Activated CD8-positive, alpha-beta memory T cell treated with anti-CD3 and anti-CD28 coated beads for 4 hours (primary cell): ENCODE measurements around the gene COBLL1.

Source experiments
- DNase-seq, 2 donors: peaks; one replicate each; pipeline ENCODE4 v3.0.0-alpha.2; 2020; ENCODE audit warnings: low read depth in 2 of 2

COBLL1 gene

DNA sequence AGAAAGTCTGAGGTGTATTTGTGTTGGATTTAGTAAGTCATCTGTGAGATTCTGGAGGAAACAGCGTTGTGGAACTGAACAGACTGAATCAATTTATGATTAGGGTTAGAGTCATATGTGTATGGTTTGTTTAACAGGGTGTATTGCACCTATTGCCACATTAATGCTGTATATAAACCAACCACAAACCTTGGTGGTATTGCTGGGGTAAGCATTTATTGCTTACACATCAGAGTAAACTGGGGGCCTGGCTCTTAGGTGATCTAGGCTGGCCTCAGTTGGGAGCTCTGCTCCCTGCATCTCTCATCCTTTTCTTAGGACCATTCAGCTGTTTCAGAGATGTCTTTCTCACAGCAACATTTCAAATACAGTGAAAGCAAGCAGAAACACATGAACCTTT lies 160.6 kb downstream of the COBLL1 start:
- no peak for DNase-seq

DNA sequence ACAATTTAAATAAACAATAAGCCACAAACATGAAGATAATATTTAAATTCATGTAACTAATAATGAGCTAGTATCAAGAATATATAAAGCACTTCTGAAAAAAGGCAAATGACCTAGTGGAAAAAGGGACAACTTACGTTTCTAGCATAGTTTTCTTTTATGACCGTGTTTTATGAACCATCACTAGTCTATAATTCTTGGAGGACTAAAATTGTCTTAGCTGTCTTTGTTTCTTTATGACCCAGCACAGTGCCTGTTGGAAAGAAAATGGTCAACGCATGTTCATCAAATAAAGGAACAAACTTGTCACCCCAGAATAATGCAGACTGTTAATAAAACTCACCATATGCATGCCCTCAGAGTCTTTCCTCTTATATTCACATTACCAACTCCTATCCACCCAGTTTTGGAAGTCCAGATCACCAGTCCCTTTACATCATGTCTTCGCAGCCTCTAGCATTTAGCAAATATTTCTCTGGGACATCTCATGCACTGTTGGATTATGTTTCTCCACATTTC lies 162.9 kb downstream of the COBLL1 start:
- DNase-seq = no peak

DNA sequence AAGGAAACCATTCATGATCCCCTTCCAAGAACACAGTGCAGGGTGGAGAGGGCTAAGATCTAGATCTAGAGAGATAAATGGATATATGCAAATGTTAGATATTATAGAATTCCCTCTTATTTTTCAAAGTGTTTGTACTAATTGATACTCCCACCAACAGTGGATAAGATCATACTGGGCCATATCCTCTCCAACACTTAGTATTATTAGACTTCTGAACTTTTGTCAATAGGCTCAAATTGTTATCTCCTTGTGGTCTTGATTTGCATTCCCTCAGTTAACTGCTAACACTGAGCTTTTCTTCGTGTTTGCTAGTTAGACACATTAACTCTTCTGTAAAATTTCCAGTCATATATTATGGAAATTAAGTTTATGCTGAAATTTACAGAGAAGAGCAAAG lies 163.9 kb downstream of the COBLL1 start:
- no peak for DNase-seq

DNA sequence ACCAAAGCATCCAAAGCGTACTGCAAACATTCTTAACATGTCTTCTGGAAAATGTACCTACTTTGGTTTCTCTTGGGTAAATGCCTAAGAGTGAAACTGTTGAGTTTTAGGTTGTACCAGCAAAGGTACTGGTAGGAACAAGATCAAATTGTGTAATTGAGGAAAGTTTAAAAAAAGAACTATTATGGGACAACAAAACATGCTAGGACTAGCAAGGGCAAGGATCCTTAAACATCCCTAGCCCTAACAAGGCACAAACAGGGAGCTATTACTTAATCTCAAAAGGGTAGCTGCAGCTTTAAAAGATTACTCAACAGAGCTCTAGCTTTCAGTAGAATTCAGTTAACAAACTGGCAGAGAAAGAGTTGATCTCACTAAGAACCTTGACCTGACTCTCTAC lies 164.4 kb downstream of the COBLL1 start:
- no peak for DNase-seq

DNA sequence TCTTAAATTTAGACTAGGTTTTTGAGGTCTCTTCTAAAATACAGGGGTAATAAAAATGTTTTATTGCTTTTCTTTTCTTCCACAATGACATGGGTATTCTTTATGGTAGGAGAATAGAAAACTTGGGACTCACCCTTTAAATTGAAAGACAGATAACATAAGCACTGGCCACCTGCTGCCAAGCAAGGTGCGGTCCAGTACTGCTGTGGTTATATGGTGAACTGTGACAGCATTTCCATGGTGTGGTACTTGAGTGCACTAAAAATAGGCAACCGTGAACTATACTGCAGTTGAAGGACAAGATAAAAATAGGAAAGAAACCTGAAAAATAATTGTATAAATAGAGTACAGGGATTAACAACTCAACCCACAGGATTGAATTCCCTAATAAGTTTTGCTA lies 165.9 kb downstream of the COBLL1 start:
- DNase-seq = no peak

DNA sequence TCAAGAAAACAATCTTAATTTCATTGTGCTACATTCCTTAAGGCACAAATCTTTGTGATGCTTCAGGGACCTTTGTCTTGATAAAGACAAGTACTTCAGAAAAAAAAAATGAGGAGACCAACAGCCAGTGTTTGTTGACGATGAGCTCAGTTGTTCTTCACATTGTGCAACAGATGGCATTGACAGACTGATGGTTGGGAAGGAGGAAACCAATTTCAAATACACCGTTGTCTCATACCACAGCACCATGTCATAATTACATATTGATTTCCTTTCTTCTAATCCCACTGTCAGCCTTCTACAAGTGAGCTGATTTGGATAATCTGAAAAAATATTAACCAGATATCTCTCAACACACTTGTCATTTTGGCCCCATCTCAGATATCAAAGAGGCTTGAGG lies 166.6 kb downstream of the COBLL1 start:
- DNase-seq = no peak

DNA sequence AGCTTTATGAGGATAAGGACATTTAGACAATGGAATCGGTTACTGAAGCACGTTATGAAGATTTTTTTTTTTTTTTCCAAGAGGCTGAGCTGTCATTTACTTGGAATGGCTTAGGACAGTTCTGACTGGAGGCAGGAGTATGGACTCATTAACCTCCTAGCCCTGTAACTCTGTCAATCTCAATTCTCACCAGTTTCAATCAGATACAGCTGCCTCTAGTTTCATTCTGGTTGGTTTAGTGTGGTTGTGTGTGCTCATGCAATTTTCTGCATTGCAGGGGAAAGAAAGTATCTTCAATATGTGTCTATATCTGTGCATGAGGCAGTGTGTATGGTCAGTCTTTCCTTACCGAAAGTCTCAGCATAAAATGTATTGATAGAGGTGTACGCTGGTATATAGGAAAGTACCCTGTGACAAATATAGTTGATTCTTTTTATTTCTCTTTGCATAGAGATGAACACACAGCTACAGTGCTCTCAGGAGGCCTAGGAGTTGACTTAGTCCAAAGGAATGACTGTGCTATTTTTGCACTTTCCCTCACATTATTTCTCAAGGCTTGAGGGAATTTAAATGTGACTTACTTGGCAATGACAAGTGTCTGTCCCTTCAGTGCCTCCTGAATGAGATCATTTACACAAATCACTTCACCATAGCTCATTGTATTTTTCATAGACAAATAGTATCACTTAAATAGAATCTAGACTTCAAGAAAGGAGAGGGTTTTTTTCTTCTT lies 169.8 kb downstream of the COBLL1 start:
- DNase-seq = no peak

DNA sequence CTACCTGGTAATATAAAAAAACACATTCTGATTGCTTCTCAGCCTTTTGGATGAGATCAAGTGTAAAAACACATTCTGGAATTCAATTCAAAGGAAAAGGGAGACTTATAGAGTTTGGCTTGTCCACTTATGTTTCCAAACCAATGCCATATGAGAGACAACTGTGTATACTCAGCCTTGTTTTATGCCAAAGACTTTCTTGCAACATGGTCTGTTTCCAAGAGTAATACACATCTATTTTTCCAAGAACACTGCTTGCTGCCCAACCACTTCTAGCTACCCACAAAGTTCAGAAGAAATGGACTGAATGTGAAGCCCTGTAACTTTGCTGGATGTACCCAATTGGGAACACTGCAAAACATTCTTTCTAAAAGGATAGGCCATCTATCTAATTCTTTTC lies 172.3 kb downstream of the COBLL1 start:
- DNase-seq = no peak

DNA sequence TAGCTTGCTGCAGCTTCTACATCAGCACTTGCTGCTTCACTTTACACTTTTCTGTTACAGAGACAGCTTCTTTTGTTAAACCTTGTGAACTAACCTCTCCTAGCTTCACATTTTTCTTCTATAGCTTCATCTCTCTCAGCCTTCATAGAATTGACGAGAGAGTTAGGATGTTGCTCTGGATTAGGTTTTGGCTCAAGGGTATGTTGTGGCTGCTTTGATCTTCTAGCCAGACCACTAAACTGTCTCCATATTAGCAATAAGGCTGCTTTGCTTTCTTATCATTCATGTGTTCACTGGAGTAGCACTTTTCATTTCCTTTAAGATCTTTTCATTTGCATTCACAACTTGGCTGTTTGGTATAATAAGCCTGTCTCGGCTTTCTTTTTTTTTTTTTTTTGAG lies 174.1 kb downstream of the COBLL1 start:
- no peak for DNase-seq

DNA sequence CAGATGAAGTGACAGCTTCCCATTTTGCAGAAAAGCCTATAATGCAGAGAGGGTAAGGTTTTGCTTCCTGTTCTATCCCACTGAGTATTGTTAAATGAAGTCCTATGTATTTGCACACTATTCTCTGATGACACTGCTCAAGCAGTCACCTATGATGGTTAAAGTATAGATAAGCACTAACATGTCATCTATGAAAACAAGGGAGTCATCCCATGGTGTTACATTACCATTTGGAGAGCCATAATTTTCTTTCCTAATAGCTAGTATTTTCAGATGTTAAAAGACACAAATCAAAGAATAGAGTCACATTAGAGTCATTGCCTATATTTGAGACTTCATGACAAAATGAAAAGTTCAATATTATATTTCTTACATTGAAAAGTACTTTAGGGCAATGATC lies 177.6 kb downstream of the COBLL1 start:
- no peak for DNase-seq

DNA sequence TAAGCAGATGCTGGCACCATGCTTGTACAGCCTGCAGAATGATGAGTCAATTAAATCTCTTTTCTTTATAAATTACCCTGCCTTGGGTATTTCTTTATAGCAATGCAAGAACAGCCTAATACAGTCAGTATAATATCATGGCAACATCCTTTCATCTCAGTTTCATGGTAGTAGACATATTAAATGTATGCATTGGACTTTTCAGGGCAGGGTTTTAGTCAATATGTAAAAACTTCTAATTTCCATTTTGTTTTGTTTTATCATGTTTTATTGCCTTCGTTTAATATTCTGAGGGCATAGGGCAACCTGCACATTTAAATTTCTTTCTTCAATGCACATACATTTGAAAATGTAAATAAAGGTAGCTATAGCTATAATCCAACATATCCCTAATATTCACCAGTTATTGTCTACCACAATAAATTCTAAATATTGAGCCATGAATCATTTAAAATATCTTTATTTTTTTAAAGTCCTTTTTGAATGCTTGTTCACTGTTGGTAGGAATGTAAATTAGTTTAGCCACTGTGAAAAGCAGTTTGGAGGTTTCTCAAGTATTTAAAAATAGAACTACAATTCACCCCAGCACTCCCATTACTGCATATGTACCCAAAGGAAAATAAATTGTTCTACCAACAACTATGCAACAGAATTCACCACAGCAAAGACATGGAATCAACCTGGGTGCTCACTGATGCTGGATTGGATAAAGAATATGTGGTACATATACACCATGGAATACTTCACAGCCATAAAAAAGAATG lies 178.6 kb downstream of the COBLL1 start:
- no peak for DNase-seq

DNA sequence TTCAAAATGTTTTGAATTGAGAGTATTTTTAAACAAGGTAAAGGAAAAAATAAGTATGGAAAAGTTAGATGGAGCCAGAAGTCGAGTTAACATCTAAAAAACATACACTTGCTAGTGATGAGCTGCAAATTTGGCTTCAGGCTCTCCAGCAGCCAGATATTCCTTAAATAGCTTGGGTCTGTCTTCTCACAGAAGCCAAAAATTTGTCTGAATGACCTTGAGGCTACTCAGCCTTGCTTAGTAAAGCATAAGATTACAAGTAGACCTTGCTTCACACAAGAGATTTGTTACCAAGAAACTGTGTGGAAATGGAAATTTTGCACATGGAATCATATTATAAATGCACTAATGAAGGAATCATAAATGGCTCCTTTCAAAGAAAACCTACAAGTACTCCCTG lies 179.6 kb downstream of the COBLL1 start:
- no peak for DNase-seq

DNA sequence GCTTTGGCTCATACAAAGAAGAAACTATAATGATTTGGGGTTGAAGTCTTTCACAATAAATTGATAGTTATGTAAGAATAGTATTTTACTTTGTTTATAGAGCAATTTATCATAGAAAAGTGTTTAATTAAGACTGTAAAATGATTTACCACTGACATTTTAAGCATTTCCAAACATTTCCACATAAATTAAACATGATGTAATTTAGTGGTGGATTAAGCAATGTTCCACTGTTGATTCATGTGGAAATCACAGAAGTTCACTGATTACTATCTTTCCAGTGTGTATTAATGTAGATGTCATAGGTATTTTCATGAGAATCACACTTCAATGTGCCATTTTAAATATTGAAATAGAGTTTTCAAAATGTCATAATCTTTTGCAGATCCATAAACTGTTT lies 180.3 kb downstream of the COBLL1 start:
- no peak for DNase-seq

DNA sequence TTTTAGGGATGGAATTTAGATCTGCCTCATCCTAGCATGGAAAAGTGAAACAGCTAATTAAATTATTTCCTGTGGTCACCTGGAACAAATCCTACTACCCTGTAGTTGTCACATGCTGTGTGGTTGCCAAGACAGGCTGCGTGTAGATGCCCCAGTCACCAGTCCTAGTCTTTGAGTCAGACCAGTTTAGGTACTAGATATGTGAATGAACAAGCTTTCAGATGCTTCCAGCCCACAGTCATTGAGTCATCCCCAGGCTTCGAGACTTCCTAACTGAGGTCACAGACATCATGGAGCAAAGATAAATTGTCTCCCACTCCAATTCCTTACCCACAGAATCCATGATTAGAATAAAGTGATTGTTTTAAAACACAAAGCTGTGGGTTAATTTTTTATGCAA lies 184.5 kb downstream of the COBLL1 start:
- DNase-seq = no peak

DNA sequence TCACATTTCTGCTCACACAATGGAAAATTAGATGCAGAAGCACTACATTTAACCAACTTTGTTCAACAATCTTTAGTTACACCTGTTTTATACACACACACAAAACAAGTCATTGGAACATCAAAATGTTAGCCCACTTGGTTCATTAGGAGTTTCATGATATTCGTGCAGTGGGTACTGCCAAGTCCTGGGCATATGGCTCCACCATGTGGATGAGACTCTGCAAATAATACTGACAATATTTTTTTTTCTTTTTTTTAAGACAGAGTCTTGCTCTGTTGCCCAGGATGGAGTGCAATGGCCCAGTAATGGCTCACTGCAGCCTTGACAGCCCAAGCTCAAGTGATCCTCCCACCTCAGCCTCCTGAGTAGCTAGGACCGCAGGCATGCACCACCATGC lies 185.9 kb downstream of the COBLL1 start:
- DNase-seq = no peak

DNA sequence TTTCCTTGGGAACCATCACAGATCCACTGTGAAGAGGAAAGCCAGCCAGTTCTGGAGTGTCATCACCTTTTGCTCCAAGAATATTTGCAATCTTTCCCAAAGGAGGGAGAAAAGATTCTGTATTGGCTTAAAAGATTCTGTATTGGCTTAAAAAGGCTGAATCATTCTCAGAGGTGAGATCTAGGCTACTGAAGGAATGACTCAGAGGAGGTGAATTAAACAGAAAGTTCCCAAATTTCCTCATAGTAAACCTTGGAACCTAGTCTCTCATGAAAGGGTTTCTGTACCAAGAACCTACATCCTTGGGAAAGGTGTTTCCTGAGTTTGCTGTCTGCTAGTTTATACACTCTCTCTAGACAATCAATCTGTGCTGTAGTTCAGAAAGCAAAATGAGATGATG lies 186.3 kb downstream of the COBLL1 start:
- DNase-seq = no peak

DNA sequence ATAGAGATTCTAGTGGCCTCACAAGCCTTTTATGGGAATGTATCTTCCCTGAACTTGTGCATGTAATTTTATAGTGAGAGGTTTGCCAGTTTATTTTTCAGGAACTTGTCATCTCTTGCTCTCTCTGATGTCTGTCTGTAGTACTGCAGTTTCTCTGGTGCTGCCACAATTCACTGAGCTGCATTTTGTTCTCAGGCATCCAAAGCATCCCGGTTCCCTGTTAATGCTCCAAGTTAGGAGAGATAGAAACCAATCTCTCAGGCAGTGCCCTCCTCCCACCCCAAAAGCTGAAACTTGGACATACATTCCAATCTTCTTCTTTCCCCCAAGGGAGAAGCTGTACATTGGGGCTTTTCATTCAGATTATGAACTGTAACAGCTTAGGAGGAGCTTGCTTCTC lies 190.3 kb downstream of the COBLL1 start:
- DNase-seq = no peak

DNA sequence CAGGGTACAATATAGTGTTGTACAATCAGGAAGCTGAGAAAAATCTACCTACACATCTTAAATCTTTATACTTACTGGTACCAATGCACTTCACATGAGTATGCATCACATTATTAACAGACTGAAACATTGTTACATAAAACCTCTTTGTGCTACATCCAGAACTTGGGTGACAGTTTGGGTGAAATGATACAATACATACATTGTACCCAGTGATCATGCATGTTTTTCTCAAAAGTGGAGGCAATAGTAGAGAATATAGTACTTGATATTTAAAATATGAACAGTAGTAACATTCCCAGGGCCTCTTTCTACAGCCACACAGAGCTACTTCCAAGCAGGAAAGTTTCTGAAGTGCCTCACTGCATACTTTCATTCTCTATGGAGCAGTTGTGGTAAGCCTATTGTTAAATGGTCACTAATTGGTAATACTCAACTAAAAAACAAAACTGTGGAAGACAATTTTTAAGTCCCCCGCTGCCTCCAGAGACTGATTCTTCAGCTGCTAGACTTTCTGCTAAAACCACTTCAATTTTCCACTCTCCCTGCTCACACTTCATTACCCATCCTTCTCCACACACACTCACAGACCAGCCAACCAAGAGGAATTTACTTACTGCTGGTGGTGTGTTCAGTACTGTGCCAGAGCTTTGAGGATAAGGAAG lies 197.5 kb downstream of the COBLL1 start:
- DNase-seq = no peak

DNA sequence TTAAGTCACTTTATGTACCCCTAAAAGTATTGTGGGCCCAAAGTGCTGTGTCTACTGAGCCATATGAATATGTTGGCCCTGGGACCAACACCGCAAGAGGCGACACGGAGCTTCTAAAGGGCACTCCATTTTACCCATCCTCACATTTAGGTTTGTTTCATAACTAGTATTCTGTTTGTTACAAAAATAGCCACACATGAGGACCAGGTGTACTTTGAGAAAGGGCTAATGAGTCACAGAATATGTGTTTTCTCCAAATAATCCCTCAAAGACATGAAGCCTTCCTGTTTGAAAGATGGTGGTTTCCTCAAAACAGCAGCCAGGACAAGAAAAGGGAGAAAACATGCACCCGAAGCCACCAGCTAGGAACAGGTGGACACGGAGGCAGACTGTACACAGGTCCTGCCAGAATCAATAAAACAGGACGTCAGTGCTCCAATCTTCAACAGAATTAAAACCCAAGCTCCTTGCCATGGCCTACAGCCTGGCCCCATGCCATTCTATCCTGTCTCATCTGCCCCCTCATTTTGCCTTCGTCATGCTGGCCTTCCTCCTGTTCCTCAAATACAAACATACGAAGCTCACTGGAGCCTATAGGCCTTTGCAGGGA lies 198.6 kb downstream of the COBLL1 start:
- no peak for DNase-seq

DNA sequence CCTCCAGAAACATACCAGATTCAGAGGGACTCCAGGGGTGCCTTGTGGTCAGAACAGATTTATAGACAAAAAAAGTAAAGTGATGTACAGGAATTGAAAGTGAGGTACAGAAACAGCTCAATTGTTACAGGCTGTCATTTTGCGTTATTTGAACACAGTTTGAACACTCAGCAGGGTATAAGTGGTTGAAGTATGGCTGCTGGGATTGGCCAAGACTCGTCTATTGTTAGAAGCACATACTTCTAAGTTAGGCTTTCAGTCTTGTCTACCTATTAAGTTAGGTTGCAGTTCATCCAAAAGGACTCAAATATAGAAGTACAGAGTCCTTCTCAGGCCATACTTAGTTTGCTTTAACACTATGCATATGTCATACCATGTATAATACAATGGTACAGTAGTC lies 199.4 kb downstream of the COBLL1 start:
- DNase-seq = no peak
